IMR-90 (cell line): ENCODE data around the gene PDZD7. TPM values are rescaled to one million over a fixed set of nuclear protein-coding genes. Genes with fewer than 3 reads are reported as not detected.
A peak's percentile ranks its signal among the peaks of the same experiment; 100 is the strongest.

Experiments
- ATAC-seq: fragments of 200-7000 bp; cut with Tn5 transposase; 2 replicates; pipeline ENCODE4 v1.9.1; 2020; ENCODE audit warnings: low read depth, mild to moderate bottlenecking, moderate library complexity
- BruUV-seq: library from RNA; stranded (reverse); fragments of 400-500 nt; replicated peaks from 2 replicates; lab custom pipeline; 2021; lab: Mats Ljungman, UMichigan
- CTCF ChIA-PET: fragments of 300-600 bp; formaldehyde crosslinking; extraction: SDS; loops from one replicate; lab custom pipeline; 2021; ENCODE audit warnings: antibody characterized with exemption; lab: Yijun Ruan, JAX
- POLR2A ChIA-PET: fragments of 300-600 bp; sonication (Branson Sonifier 250); formaldehyde crosslinking; loops from one replicate; lab custom pipeline; 2022; ENCODE audit warnings: antibody characterized with exemption; ENCODE audit not compliant: unreplicated experiment; lab: Charles Lee
- DNase-seq: peaks from one replicate; pipeline ENCODE4 v3.0.0; 2013
- H2AFZ ChIP-seq: replicated peaks from 2 replicates; pipeline ENCODE3; 2013; ENCODE audit warnings: low read length, mild to moderate bottlenecking; ENCODE audit not compliant: poor library complexity
- H2AK5ac ChIP-seq: 2 replicates; pipeline ENCODE4 v1.6.1; 2013; ENCODE audit warnings: low read depth, low read length, inconsistent platforms
- H2AK9ac ChIP-seq: replicated peaks from 2 replicates; pipeline ENCODE3; 2013; ENCODE audit warnings: mild to moderate bottlenecking, low read depth, low read length, moderate library complexity; ENCODE audit not compliant: poor library complexity
- H2BK120ac ChIP-seq: 2 replicates; pipeline ENCODE4 v1.6.1; 2013; ENCODE audit warnings: low read depth, low read length, inconsistent platforms
- H2BK15ac ChIP-seq: 3 replicates; pipeline ENCODE4 v1.6.1; 2013; ENCODE audit warnings: low read depth, low read length, inconsistent platforms
- H2BK20ac ChIP-seq: 2 replicates; pipeline ENCODE4 v1.6.1; 2013; ENCODE audit warnings: low read depth, mild to moderate bottlenecking, inconsistent platforms, low read length, moderate library complexity
- H2BK5ac ChIP-seq: 2 replicates; pipeline ENCODE4 v1.6.1; 2013; ENCODE audit warnings: mild to moderate bottlenecking, low read depth, low read length, inconsistent platforms; ENCODE audit not compliant: poor library complexity, severe bottlenecking
- H3K14ac ChIP-seq: replicated peaks from 2 replicates; pipeline ENCODE4 v1.6.1; 2013; ENCODE audit warnings: low read depth, low read length, inconsistent platforms
- H3K18ac ChIP-seq: 2 replicates; pipeline ENCODE4 v1.6.1; 2013; ENCODE audit warnings: low read depth, low read length, control low read depth
- H3K23ac ChIP-seq: 2 replicates; pipeline ENCODE4 v1.6.1; 2013; ENCODE audit warnings: low read depth, low read length, inconsistent platforms
- H3K27ac ChIP-seq: 2 replicates; pipeline ENCODE4 v1.5.1; 2013; ENCODE audit warnings: mild to moderate bottlenecking, control low read depth, low read length; ENCODE audit not compliant: insufficient read depth
- H3K27me3 ChIP-seq: 2 replicates; pipeline ENCODE4 v1.6.1; 2013; ENCODE audit warnings: low read length; ENCODE audit not compliant: control insufficient read depth, insufficient read depth
- H3K36me3 ChIP-seq: 2 replicates; pipeline ENCODE4 v1.6.1; 2013; ENCODE audit warnings: low read length, mixed read lengths; ENCODE audit not compliant: control insufficient read depth, insufficient read depth
- H3K4ac ChIP-seq: 2 replicates; pipeline ENCODE4 v1.6.1; 2013; ENCODE audit warnings: low read depth, low read length, inconsistent platforms
- H3K4me1 ChIP-seq: 2 replicates; pipeline ENCODE4 v1.6.1; 2013; ENCODE audit warnings: low read length, mixed read lengths; ENCODE audit not compliant: control insufficient read depth, insufficient read depth
- H3K4me2 ChIP-seq: 2 replicates; pipeline ENCODE4 v1.6.1; 2013; ENCODE audit warnings: low read depth, mild to moderate bottlenecking, control low read depth, low read length, moderate library complexity
- H3K4me3 ChIP-seq: 2 replicates; pipeline ENCODE4 v1.5.1; 2013; ENCODE audit warnings: low read depth, mild to moderate bottlenecking, control low read depth, low read length, moderate library complexity; ENCODE audit not compliant: insufficient read depth
- H3K56ac ChIP-seq: 2 replicates; pipeline ENCODE4 v1.6.1; 2013; ENCODE audit warnings: low read length, inconsistent platforms; ENCODE audit not compliant: insufficient read depth; ENCODE audit errors: extremely low read depth
- H3K79me1 ChIP-seq, 2 experiments: 2 replicates each; pipeline ENCODE4 v1.6.1; 2013; ENCODE audit warnings: low read length in 2 of 2, inconsistent platforms in 1 of 2, low read depth in 1 of 2
- H3K9ac ChIP-seq: 2 replicates; pipeline ENCODE4 v1.6.1; 2013; ENCODE audit warnings: low read depth, low read length, control low read depth
- H3K9me1 ChIP-seq: 2 replicates; pipeline ENCODE4 v1.6.1; 2013; ENCODE audit warnings: low read length, inconsistent platforms; ENCODE audit not compliant: insufficient read depth
- H3K9me3 ChIP-seq: 2 replicates; pipeline ENCODE4 v1.6.1; 2013; ENCODE audit warnings: low read length; ENCODE audit not compliant: control insufficient read depth, insufficient read depth
- H4K20me1 ChIP-seq: 2 replicates; pipeline ENCODE4 v1.6.1; 2013; ENCODE audit warnings: low read length, inconsistent platforms; ENCODE audit not compliant: insufficient read depth
- H4K5ac ChIP-seq: 2 replicates; pipeline ENCODE4 v1.6.1; 2013; ENCODE audit warnings: mild to moderate bottlenecking, low read depth, low read length, control low read depth
- H4K8ac ChIP-seq, 2 experiments: 2 replicates each; pipeline ENCODE4 v1.6.1; 2013; ENCODE audit warnings: low read depth in 2 of 2, low read length in 2 of 2, control low read depth in 1 of 2, inconsistent platforms in 1 of 2
- H4K91ac ChIP-seq: 2 replicates; pipeline ENCODE4 v1.6.1; 2013; ENCODE audit warnings: low read depth, low read length, inconsistent platforms; ENCODE audit not compliant: insufficient read depth
- CHD1 ChIP-seq: IDR thresholded peaks from 2 replicates; pipeline ENCODE4 v1.6.1; 2012; ENCODE audit warnings: low read depth, low read length, improper control_type of control experiment
- CTCF ChIP-seq: conservative IDR thresholded peaks from 2 replicates; pipeline ENCODE4 v1.5.1; 2012; ENCODE audit warnings: mild to moderate bottlenecking, low read depth, low read length, improper control_type of control experiment
- FOS ChIP-seq: fragments of 150-350 bp; IDR thresholded peaks from 2 replicates; pipeline ENCODE4 v1.6.1; 2016; ENCODE audit warnings: low read depth, low read length
- MAZ ChIP-seq: IDR thresholded peaks from 2 replicates; pipeline ENCODE4 v1.6.1; 2012; ENCODE audit warnings: low read depth, mild to moderate bottlenecking, low read length, improper control_type of control experiment, moderate library complexity, borderline replicate concordance
- MXI1 ChIP-seq: IDR thresholded peaks from 2 replicates; pipeline ENCODE4 v1.6.1; 2012; ENCODE audit warnings: low read depth, mild to moderate bottlenecking, low read length, moderate library complexity, borderline replicate concordance
- NFE2L2 ChIP-seq: fragments of 150-350 bp; IDR thresholded peaks from 2 replicates; pipeline ENCODE4 v1.6.1; 2016; ENCODE audit warnings: low read depth, mild to moderate bottlenecking, low read length
- POLR2A ChIP-seq: IDR thresholded peaks from 2 replicates; pipeline ENCODE4 v1.6.1; 2012; ENCODE audit warnings: mild to moderate bottlenecking, low read depth, low read length
- RFX5 ChIP-seq: IDR thresholded peaks from 2 replicates; pipeline ENCODE4 v1.8.0; 2012; ENCODE audit warnings: low read depth, mild to moderate bottlenecking, low read length, moderate library complexity
- USF2 ChIP-seq: fragments of 150-350 bp; IDR thresholded peaks from 2 replicates; pipeline ENCODE4 v1.6.1; 2017; ENCODE audit warnings: mild to moderate bottlenecking, antibody characterized with exemption, low read length, low read depth
- WGBS, 2 experiments: methylation state at CpG; one replicate each; pipeline versions ENCODE4 v1.1.5 to v1.1.7; 2013; ENCODE audit warnings: missing lambda C conversion rate in 2 of 2; ENCODE audit not compliant: insufficient read length in 1 of 2; ENCODE audit errors: extremely low coverage in 2 of 2; 5-methylcytosine and 5-hydroxymethylcytosine counted together
- dilution Hi-C: fragments of 300-500 bp; cut with HindIII; formaldehyde crosslinking; loops from one replicate; pipeline ENCODE4 v1.14.3; 2018; ENCODE audit warnings: low sequenced_read_pairs; ENCODE audit not compliant: unreplicated experiment
- in situ Hi-C: fragments of 300-500 bp; cut with MboI; formaldehyde crosslinking; loops from 3 replicates; pipeline ENCODE4 v1.14.3; 2019; ENCODE audit warnings: low sequenced_read_pairs, inconsistent platforms, mixed read lengths
- intact Hi-C: fragments of 100-400 bp; cut with micrococcal nuclease; formaldehyde crosslinking; loops from 2 replicates; pipeline ENCODE4 v1.10.0; 2022
- polyA plus RNA-seq, 3 experiments: library from polyadenylated mRNA; depleted of rRNA; stranded (reverse); fragments of >200 nt; gene quantifications; 2 replicates each; pipeline ENCODE4 v1.2.3, GENCODE V29; 2012; ENCODE audit warnings: low replicate concordance in 1 of 3
- total RNA-seq: library from RNA; depleted of rRNA; stranded (reverse); fragments of >200 nt; gene quantifications from 2 replicates; pipeline ENCODE4 v1.2.3, GENCODE V29; 2012

The PDZD7 gene
- total and polyA plus RNA-seq, 2 of the 4 experiments (the other 2 are of a cell fraction) = 0.90 to 1.5 TPM

GRCh38 chr10:101061624-101062231 is 30.8 kb upstream of the PDZD7 start, which contains the start of gene KAZALD1:
TSS of gene KAZALD1 (plus strand) at chr10:101061989. CDS start at chr10:101062593, 604 bp downstream.
- Histone ChIP-seq H3K18ac (peak within 1 kb of the TSS; percentile 99), H3K23ac (peak within 1 kb of the TSS; percentile 100), H2AK9ac (peak within 1 kb of the TSS; percentile 100), H2BK5ac (peak within 1 kb of the TSS; percentile 99), H3K14ac (peak within 1 kb of the TSS; percentile 100), H3K4me2 (peak within 1 kb of the TSS; percentile 97), H3K4ac (peak within 1 kb of the TSS; percentile 100), H3K27me3 (no peaks in the 10 kb centered on the region), H4K8ac (peak within 1 kb of the TSS; percentile 98 to 99), H2BK120ac (peak within 1 kb of the TSS; percentile 100), H3K9me3 (no peaks in the 10 kb centered on the region), H3K4me1 (peaks cover 22% of the 10 kb centered on the region), H3K9ac (peak within 1 kb of the TSS; percentile 96), H3K4me3 (peak within 1 kb of the TSS; percentile 81), H4K5ac (peak within 1 kb of the TSS; percentile 98), H3K36me3 (no peaks in the 10 kb centered on the region), H2BK20ac (peak within 1 kb of the TSS; percentile 99), H2BK15ac (peak within 1 kb of the TSS; percentile 100; the same call in 2 of the 3 replicates), H4K20me1 (no peaks in the 10 kb centered on the region; the same call in none of the 2 replicates), H3K27ac (peak within 1 kb of the TSS; percentile 97), H4K91ac (peak within 1 kb of the TSS; percentile 100), H3K9me1 (peaks cover 8% of the 10 kb centered on the region), H3K79me1 (peaks cover 0 to 42% of the 10 kb centered on the region in 2 experiments; a peak in 3 of 4 replicates), H3K56ac (peak within 1 kb of the TSS; percentile 100), H2AFZ (peak within 1 kb of the TSS; percentile 100), H2AK5ac (peak within 1 kb of the TSS; percentile 99)
- intact Hi-C loops = loop anchor here (2.0 kb wide), 1 partner anchor 81 kb away; no protein-coding TSS in a partner anchor
- DNase-seq = peak; percentile 71
- peak; percentile 18 for ATAC-seq
- no peak for TF ChIP-seq MXI1
- TF ChIP-seq CHD1 = no peak
- TF ChIP-seq CTCF = no peak
- TF ChIP-seq USF2 = no peak
- TF ChIP-seq FOS = no peak
- TF ChIP-seq NFE2L2 = no peak
- TF ChIP-seq POLR2A = peak; percentile 71; the same call in 1 of the 2 replicates
- peak; percentile 66; the same call in 1 of the 2 replicates for TF ChIP-seq MAZ
- TF ChIP-seq RFX5 = no peak
- in situ Hi-C loops = no loop called here
- ChIA-PET CTCF (interaction anchor here (0.6 to 2.1 kb wide), 9 partner anchors 10 to 546 kb away, joined by 3 to 9 read pairs (median 3); no protein-coding TSS in a partner anchor), POLR2A (interaction anchor here (0.6 to 1.3 kb wide), 5 partner anchors 10 to 1202 kb away, joined by 3 to 22 read pairs (median 11); no protein-coding TSS in a partner anchor)
- dilution Hi-C loops = no loop called here
- 0% methylated on average over 7 of the region's 31 CpGs; no CpG with 5 or more reads in 1 of the 2 experiments for WGBS, 2 experiments
- BruUV-seq = TSS peak; percentile 57
